ENCODE data around the gene ELFN1.
"Not testable (repeated sequence)": the region's sequence is repeated elsewhere in the genome, so short reads cannot be mapped to it uniquely, and the experiment has no call there.

The ELFN1 gene

DNA sequence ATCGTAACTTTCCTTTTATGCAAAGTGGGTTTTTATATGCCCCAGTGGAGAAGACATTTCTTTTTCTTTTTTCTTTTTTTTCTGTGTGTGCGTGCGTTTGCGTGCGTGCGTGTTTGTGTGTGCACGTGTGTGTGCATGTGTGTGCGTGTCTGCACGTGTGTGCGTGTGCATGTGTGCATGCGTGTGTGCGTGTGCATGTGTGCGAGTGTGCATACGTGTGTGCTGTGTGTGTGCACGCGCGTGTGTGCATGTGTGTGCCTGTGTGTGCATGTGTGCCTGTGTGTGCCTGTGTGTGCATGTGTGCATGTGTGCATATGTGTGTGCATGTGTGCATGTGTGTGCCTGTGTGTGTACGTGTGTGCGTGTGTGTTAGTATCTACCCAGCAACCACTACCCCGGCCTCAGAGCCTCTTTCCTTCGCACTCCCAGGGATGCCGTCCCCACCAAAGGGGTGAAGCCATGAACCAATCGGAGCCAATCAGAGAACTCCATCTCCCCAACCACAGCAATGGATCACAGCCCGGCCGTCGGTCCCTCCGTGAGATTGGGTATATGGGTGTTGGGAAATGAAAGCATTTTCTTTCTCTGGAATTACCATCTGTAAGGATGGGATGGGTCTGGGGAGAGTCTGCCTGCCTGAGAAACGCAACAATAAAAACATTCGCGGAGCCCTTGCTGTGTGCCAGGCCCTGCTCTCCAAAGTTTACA, 92.3 kb downstream of the ELFN1 start:
- TF ChIP-seq, protein P1, sequence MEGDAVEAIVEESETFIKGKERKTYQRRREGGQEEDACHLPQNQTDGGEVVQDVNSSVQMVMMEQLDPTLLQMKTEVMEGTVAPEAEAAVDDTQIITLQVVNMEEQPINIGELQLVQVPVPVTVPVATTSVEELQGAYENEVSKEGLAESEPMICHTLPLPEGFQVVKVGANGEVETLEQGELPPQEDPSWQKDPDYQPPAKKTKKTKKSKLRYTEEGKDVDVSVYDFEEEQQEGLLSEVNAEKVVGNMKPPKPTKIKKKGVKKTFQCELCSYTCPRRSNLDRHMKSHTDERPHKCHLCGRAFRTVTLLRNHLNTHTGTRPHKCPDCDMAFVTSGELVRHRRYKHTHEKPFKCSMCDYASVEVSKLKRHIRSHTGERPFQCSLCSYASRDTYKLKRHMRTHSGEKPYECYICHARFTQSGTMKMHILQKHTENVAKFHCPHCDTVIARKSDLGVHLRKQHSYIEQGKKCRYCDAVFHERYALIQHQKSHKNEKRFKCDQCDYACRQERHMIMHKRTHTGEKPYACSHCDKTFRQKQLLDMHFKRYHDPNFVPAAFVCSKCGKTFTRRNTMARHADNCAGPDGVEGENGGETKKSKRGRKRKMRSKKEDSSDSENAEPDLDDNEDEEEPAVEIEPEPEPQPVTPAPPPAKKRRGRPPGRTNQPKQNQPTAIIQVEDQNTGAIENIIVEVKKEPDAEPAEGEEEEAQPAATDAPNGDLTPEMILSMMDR (conservative IDR thresholded peaks at IDR 0.05; ENCODE audit: low read length): no peak
- DNase-seq (ENCODE audit: low read depth): no peak

DNA sequence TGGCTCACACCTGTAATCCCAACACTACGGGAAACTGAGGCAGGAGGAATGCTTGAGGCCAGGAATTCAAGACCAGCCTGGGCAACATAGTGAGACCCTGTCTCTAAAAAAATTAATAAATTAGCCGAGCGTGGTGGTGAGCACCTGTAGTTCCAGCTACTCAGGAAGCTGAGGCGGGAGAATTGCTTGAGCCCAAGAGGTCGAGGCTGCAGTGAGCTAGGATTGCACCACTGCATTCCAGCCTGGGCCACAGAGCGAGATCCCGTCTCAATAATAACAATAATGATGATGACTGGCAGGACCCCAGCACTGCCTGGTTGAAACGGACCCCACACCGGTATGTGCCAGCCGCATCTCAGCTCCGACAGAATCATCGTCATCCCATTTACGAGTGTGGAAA, 93.0 kb downstream of the ELFN1 start:
- TF ChIP-seq, protein P1 (conservative IDR thresholded peaks at IDR 0.05; ENCODE audit: low read length): no peak
- H3K4me3 ChIP-seq (ENCODE audit: low read length): no peak overlapping the region
- DNase-seq (ENCODE audit: low read depth): no peak

More for the DNA sequence above, 92.3 kb downstream of the ELFN1 start:
- no peak overlapping the region for H3K4me3 ChIP-seq (ENCODE audit: low read length)

DNA sequence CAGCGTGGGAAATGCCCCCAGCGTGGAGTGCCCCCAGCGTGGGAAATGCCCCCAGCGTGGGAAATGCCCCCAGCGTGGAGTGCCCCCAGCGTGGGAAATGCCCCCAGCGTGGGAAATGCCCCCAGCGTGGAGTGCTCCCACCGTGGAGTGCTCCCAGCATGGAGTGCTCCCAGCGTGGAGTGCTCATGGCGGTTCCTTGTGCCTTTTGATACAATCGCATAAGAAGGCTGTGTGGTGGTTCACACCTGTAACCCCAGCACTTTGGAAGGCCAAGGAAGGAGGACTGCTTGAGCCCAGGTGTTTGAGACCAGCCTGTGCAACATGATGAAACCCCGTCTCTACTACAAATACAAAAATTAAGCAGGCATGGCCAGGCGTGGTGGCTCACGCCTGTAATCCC, 93.8 kb downstream of the ELFN1 start:
- H3K4me3 ChIP-seq (ENCODE audit: low read length); DNase-seq (ENCODE audit: low read depth): not testable (repeated sequence)

DNA sequence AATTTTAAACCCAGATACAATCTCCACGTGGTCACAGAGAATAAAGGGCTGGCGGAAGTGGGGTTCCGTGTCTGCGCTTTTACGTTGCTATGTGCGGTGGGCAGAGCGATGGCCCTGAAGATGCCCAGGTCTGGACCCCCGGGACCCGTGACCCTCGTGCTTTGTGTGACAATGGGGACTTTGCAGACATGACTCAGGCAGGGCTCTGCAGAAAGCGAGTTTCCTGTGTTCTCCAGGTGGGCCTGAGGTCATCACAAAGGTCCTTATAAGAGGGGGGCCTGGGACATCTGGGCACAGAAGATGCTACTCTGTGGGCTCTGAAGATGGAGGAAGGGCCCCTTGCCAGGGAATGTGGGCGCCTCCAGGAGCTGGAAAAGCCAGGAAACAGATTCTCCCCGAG, 95.3 kb downstream of the ELFN1 start:
- H3K4me3 ChIP-seq (ENCODE audit: low read length): no peak overlapping the region
- no peak for DNase-seq (ENCODE audit: low read depth)
- TF ChIP-seq, protein P1 (conservative IDR thresholded peaks at IDR 0.05; ENCODE audit: low read length): no peak

DNA sequence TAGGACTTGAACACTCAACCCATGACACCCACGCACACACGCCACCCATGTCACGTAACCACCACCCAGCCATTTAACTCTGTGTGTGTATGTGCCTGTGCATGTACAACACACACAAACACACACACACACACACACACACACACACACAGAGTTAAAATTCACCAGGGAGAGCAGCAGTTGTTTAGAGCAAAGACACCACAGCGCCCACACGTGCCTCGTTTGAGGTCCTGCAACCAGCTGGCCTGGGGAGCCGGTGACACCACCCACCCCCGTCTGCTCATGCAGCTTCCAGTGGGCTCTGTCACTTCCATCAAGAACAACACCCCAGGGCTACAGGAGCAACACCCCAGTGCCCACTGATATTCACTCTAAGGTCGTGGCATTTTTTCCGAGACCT, 97.4 kb downstream of the ELFN1 start:
- TF ChIP-seq, protein P1 (conservative IDR thresholded peaks at IDR 0.05; ENCODE audit: low read length): no peak
- DNase-seq (ENCODE audit: low read depth): no peak
- no peak overlapping the region for H3K4me3 ChIP-seq (ENCODE audit: low read length)

DNA sequence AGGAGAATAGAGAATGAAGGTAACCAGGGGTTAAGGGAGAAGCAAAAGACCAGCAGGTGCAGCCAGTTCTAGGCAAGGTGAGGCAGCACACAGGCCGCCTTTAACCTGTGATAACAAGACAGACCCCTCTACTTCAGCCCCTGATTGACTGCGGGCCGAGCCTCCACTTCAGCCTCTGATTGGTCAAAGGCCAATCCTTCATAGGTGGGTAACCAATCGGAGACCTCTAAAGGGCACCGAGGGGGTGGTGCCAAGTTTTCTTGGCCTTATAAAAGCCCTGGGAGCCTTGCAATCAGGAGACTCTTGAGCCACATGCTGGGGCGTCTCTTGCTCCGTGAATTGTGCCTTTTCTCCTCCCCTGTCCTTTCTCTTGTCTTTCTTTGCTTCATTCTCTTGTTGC, 98.8 kb downstream of the ELFN1 start:
- DNase-seq (ENCODE audit: low read depth): no peak
- TF ChIP-seq, protein P1 (conservative IDR thresholded peaks at IDR 0.05; ENCODE audit: low read length): no peak

DNA sequence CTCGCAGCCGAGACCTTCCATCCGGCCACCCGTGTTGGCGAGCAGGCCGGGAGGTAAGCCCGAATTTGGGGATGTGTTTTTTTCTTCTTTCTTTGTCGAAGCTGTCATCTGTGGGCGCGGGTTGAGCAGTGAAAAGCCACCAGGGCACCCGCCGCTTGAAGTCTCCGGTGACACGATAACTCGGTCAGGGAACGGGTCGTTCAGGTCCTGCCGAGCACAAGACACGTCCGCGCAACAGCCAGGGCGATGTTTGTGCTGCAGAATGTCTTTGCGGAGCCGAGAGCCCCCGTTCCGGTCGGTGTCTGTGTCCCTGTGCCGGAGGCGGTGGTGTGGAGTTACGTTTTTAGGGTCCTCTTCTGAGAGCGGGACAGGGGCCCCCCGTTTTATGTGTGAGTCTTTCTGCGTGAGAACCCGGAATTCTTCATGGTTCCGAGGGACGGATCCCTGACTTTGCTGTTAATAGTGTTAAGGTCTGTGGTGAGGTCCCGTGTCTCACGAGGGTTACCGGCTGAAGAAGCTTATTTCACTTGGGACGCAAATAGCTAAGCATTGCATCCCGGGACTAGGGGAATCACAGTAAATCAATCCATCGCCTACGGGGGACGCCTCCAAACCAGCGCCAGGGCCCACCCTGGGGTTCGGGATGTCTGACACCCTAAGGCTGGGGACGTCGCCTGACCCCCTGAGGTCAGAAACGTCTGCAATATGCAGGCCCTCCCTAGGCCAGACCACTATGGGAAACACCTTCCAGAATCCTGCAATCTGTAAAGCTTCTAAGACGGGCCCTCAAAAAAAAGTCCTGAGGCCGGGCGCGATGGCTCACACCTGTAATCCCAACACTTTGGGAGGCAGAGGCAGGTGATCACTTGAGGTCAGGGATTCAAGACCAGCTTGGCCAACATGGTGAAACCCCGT, 99.5 kb downstream of the ELFN1 start:
- no peak for DNase-seq (ENCODE audit: low read depth)
- no peak overlapping the region for H3K4me3 ChIP-seq (ENCODE audit: low read length)
- TF ChIP-seq, protein P1 (conservative IDR thresholded peaks at IDR 0.05; ENCODE audit: low read length): no peak

More for the DNA sequence above, 98.8 kb downstream of the ELFN1 start:
- H3K4me3 ChIP-seq (ENCODE audit: low read length): no peak overlapping the region

Data from AG10803 (cell line).